H1 (cell line): Measurements from ENCODE around the gene CYP39A1. TPM values are rescaled to one million over a fixed set of nuclear protein-coding genes. Genes with fewer than 3 reads are reported as not detected.

Experiments
- CTCF ChIA-PET: fragments of 300-600 bp; sonication (Branson Sonifier 250); formaldehyde crosslinking; loops from one replicate; lab custom pipeline; 2021; ENCODE audit not compliant: partially characterized antibody; lab: Charles Lee
- POLR2A ChIA-PET: fragments of 300-600 bp; sonication (Branson Sonifier 250); formaldehyde crosslinking; loops from one replicate; lab custom pipeline; 2021; ENCODE audit warnings: inconsistent platforms; ENCODE audit not compliant: partially characterized antibody; lab: Charles Lee
- DNase-seq, 2 experiments: peaks; one replicate each; pipeline versions ENCODE4 v3.0.0 to v3.0.0-alpha.2; 2010 to 2022; ENCODE audit warnings: low spot score in 2 of 2, low read depth in 1 of 2, mixed read lengths in 1 of 2
- FAIRE-seq: peaks from 2 replicates; lab custom pipeline; 2011; peaks lifted over from hg19 to GRCh38; lab: Jason Lieb, UNC
- H2AFZ ChIP-seq: 2 replicates; pipeline ENCODE4 v1.8.1; 2012; ENCODE audit warnings: low read length, inconsistent platforms
- H2AK5ac ChIP-seq: 2 replicates; pipeline ENCODE4 v1.6.1; 2013; ENCODE audit warnings: low read depth, low read length
- H2BK120ac ChIP-seq: replicated peaks from 2 replicates; pipeline ENCODE3; 2013; ENCODE audit warnings: low read depth, low read length, inconsistent platforms
- H2BK12ac ChIP-seq: 2 replicates; pipeline ENCODE4 v1.6.1; 2013; ENCODE audit warnings: low read depth, low read length
- H2BK15ac ChIP-seq: 2 replicates; pipeline ENCODE4 v1.6.1; 2013; ENCODE audit warnings: low read length
- H2BK20ac ChIP-seq: 2 replicates; pipeline ENCODE4 v1.6.1; 2013; ENCODE audit warnings: low read length
- H2BK5ac ChIP-seq: 2 replicates; pipeline ENCODE4 v1.6.1; 2013; ENCODE audit warnings: low read depth, low read length
- H3K14ac ChIP-seq: 2 replicates; pipeline ENCODE4 v1.6.1; 2013; ENCODE audit warnings: inconsistent platforms; ENCODE audit not compliant: insufficient read length
- H3K18ac ChIP-seq: 2 replicates; pipeline ENCODE4 v1.6.1; 2013; ENCODE audit warnings: low read length; ENCODE audit errors: extremely low read depth
- H3K23ac ChIP-seq: 2 replicates; pipeline ENCODE4 v1.6.1; 2013; ENCODE audit warnings: inconsistent platforms; ENCODE audit not compliant: insufficient read length
- H3K23me2 ChIP-seq: 2 replicates; pipeline ENCODE4 v1.6.1; 2013; ENCODE audit warnings: low read depth, low read length
- H3K27ac ChIP-seq: 2 replicates; pipeline ENCODE4 v1.6.1; 2011; ENCODE audit warnings: low read depth, low read length, inconsistent platforms
- H3K27me3 ChIP-seq, 4 experiments: replicated peaks in 1 of 4; 1 replicate in 1 of 4; 2 replicates in 3 of 4; pipeline versions ENCODE4 v1.6.1 to v1.8.1; 2011 to 2013; ENCODE audit warnings: low read length in 3 of 4, mild to moderate bottlenecking in 3 of 4, inconsistent platforms in 2 of 4, mixed read lengths in 2 of 4, moderate library complexity in 1 of 4; ENCODE audit not compliant: control insufficient read depth in 3 of 4, insufficient read depth in 3 of 4; ENCODE audit errors: extremely low read depth in 1 of 4
- H3K36me3 ChIP-seq, 4 experiments: 2 replicates each; pipeline versions ENCODE4 v1.6.1 to v1.8.1; 2011 to 2013; ENCODE audit warnings: mild to moderate bottlenecking in 4 of 4, low read length in 3 of 4, moderate library complexity in 2 of 4, control low read depth in 1 of 4, inconsistent platforms in 1 of 4; ENCODE audit not compliant: insufficient read depth in 4 of 4, control insufficient read depth in 2 of 4
- H3K4ac ChIP-seq: replicated peaks from 2 replicates; pipeline ENCODE3; 2013; ENCODE audit warnings: low read length, low read depth, mixed read lengths, inconsistent platforms; ENCODE audit not compliant: insufficient read length
- H3K4me1 ChIP-seq, 4 experiments: replicated peaks in 1 of 4; 1 replicate in 1 of 4; 2 replicates in 3 of 4; pipeline versions ENCODE4 v1.6.1 to v1.8.1; 2011 to 2013; ENCODE audit warnings: low read length in 3 of 4, inconsistent platforms in 2 of 4, mixed read lengths in 1 of 4; ENCODE audit not compliant: insufficient read depth in 4 of 4, control insufficient read depth in 3 of 4
- H3K4me2 ChIP-seq, 2 experiments: 2 replicates each; pipeline versions ENCODE4 v1.6.1 to v1.8.1; 2011 to 2013; ENCODE audit warnings: low read depth in 2 of 2, low read length in 2 of 2, control low read depth in 1 of 2, inconsistent platforms in 1 of 2, mild to moderate bottlenecking in 1 of 2; ENCODE audit not compliant: insufficient read depth in 1 of 2
- H3K4me3 ChIP-seq, 4 experiments: fragments of 200-600, 300-600 bp in 1 of 4; sonication (generic), shearing (Covaris generic), sonication (Bioruptor Twin) in 1 of 4; 2 replicates each; pipeline versions ENCODE4 v1.5.1 to v1.8.1; 2011 to 2016; ENCODE audit warnings: low read length in 4 of 4, low read depth in 3 of 4, control low read depth in 2 of 4, inconsistent platforms in 2 of 4, mild to moderate bottlenecking in 2 of 4, mixed read lengths in 1 of 4, moderate library complexity in 1 of 4; ENCODE audit not compliant: insufficient read depth in 2 of 4; ENCODE audit errors: extremely low read depth in 1 of 4
- H3K56ac ChIP-seq: replicated peaks from 2 replicates; pipeline ENCODE3; 2013; ENCODE audit warnings: low read depth, mild to moderate bottlenecking, mixed read lengths, low read length, inconsistent platforms; ENCODE audit not compliant: insufficient read length
- H3K79me1 ChIP-seq: 2 replicates; pipeline ENCODE4 v1.6.1; 2013; ENCODE audit warnings: low read depth, low read length, control low read depth
- H3K79me2 ChIP-seq, 2 experiments: 2 replicates each; pipeline versions ENCODE4 v1.6.1 to v1.8.1; 2012 to 2013; ENCODE audit warnings: low read length in 2 of 2, mild to moderate bottlenecking in 2 of 2, inconsistent platforms in 1 of 2; ENCODE audit not compliant: insufficient read depth in 2 of 2, control insufficient read depth in 1 of 2
- H3K9ac ChIP-seq, 4 experiments: replicated peaks in 1 of 4; 1 replicate in 1 of 4; 2 replicates in 3 of 4; pipeline versions ENCODE4 v1.6.1 to v1.8.1; 2011 to 2013; ENCODE audit warnings: low read depth in 3 of 4, low read length in 3 of 4, control low read depth in 2 of 4, mild to moderate bottlenecking in 2 of 4, moderate library complexity in 2 of 4, inconsistent platforms in 1 of 4; ENCODE audit errors: extremely low read depth in 1 of 4
- H3K9me3 ChIP-seq, 2 experiments: 2 replicates each; pipeline versions ENCODE4 v1.6.1 to v1.8.1; 2012 to 2013; ENCODE audit warnings: mild to moderate bottlenecking in 2 of 2, moderate library complexity in 2 of 2, control low read depth in 1 of 2, inconsistent platforms in 1 of 2, low read depth in 1 of 2, low read length in 1 of 2, mixed read lengths in 1 of 2; ENCODE audit not compliant: insufficient read depth in 2 of 2
- H4K20me1 ChIP-seq, 2 experiments: replicated peaks in 1 of 2; 2 replicates each; pipeline versions ENCODE3 to v1.8.1; 2011 to 2013; ENCODE audit warnings: inconsistent platforms in 2 of 2, low read length in 2 of 2, mild to moderate bottlenecking in 1 of 2; ENCODE audit not compliant: insufficient read depth in 2 of 2, control insufficient read depth in 1 of 2
- H4K5ac ChIP-seq: 2 replicates; pipeline ENCODE4 v1.6.1; 2013; ENCODE audit warnings: low read length, low read depth, mixed read lengths, inconsistent platforms; ENCODE audit not compliant: insufficient read length
- H4K8ac ChIP-seq: 2 replicates; pipeline ENCODE4 v1.8.0; 2013; ENCODE audit warnings: mild to moderate bottlenecking, moderate library complexity, low read length, inconsistent platforms; ENCODE audit not compliant: insufficient read depth; ENCODE audit errors: extremely low read depth
- H4K91ac ChIP-seq: replicated peaks from 2 replicates; pipeline ENCODE3; 2013; ENCODE audit warnings: low read length, mixed read lengths, inconsistent platforms; ENCODE audit not compliant: insufficient read length
- ATF2 ChIP-seq: IDR thresholded peaks from 2 replicates; pipeline ENCODE4 v1.6.1; 2012; ENCODE audit warnings: low read length, inconsistent platforms
- CBX5 ChIP-seq: fragments of 300-800, 300-1000 bp; sonication (generic); IDR thresholded peaks from 2 replicates; pipeline ENCODE4 v1.7.1; 2016; ENCODE audit warnings: antibody characterized with exemption, low read length, low read depth
- CEBPB ChIP-seq: IDR thresholded peaks from 2 replicates; pipeline ENCODE4 v1.6.1; 2012; ENCODE audit warnings: low read depth, low read length
- FOSL1 ChIP-seq: IDR thresholded peaks from 2 replicates; pipeline ENCODE4 v1.6.1; 2011; ENCODE audit warnings: mild to moderate bottlenecking, low read depth, low read length, moderate library complexity; ENCODE audit not compliant: insufficient read depth
- HDAC2 ChIP-seq, 2 experiments: fragments of 300-600 bp in 1 of 2; sonication (generic) in 1 of 2; IDR thresholded peaks; 2 replicates each; pipeline ENCODE4 v1.6.1; 2011 to 2012; ENCODE audit warnings: low read depth in 2 of 2, low read length in 2 of 2, mild to moderate bottlenecking in 2 of 2, moderate library complexity in 2 of 2, borderline replicate concordance in 1 of 2, inconsistent platforms in 1 of 2
- MAFK ChIP-seq: IDR thresholded peaks from 2 replicates; pipeline ENCODE4 v1.6.1; 2012; ENCODE audit warnings: low read depth, mild to moderate bottlenecking, improper control_type of control experiment, low read length
- RAD21 ChIP-seq, 2 experiments: IDR thresholded peaks in 1 of 2; conservative IDR thresholded peaks in 1 of 2; 2 replicates each; pipeline ENCODE4 v1.6.1; 2011; ENCODE audit warnings: low read depth in 2 of 2, low read length in 2 of 2, improper control_type of control experiment in 1 of 2, inconsistent platforms in 1 of 2, mild to moderate bottlenecking in 1 of 2, moderate library complexity in 1 of 2
- RXRA ChIP-seq: IDR thresholded peaks from 2 replicates; pipeline ENCODE4 v1.6.1; 2011; ENCODE audit warnings: low read depth, mild to moderate bottlenecking, low read length, moderate library complexity; ENCODE audit not compliant: insufficient read depth
- SAP30 ChIP-seq: fragments of 300-600 bp; sonication (generic); IDR thresholded peaks from 2 replicates; pipeline ENCODE4 v1.7.1; 2012; ENCODE audit warnings: low read length, moderate library complexity, mild to moderate bottlenecking, inconsistent platforms; ENCODE audit not compliant: insufficient read depth, insufficient replicate concordance
- SIRT6 ChIP-seq: IDR thresholded peaks from one replicate; pipeline ENCODE4 v1.7.1; 2012; ENCODE audit warnings: low read length, inconsistent platforms
- WGBS, 2 experiments: shearing (Covaris generic) in 1 of 2; methylation state at CpG; one replicate each; pipeline versions ENCODE4 v1.1.6 to v1.1.7; 2013 to 2015; ENCODE audit warnings: low lambda C conversion rate in 2 of 2, mixed read lengths in 2 of 2, inconsistent platforms in 1 of 2, low coverage in 1 of 2, missing lambda C conversion rate in 1 of 2; ENCODE audit not compliant: insufficient replicate concordance in 2 of 2, insufficient coverage in 1 of 2, insufficient read length in 1 of 2; ENCODE audit errors: extremely low coverage in 1 of 2, missing lambda C conversion rate in 1 of 2; 5-methylcytosine and 5-hydroxymethylcytosine counted together
- polyA plus RNA-seq, 7 experiments: library from polyadenylated mRNA; depleted of rRNA in 3 of 7; stranded (reverse) in 5 of 7; unstranded in 2 of 7; fragments of >200 nt in 5 of 7; fragments of 200-250 nt in 2 of 7; gene quantifications; 1 replicate in 5 of 7; 2 replicates in 1 of 7; 4 replicates in 1 of 7; pipeline versions ENCODE4 v1.2.1 to v1.2.3, GENCODE V29; 2011 to 2013; ENCODE audit warnings: missing spikeins in 2 of 7, mixed read lengths in 2 of 7
- total RNA-seq: library from RNA; stranded (reverse); fragmentation: NEBNext Ultra II Directional; extraction: Animal tissue kit (Norgen Biotek cat#: 25700); gene quantifications from 2 replicates; pipeline ENCODE4 v1.2.1, GENCODE V29; 2021

CYP39A1 gene
- total and polyA plus RNA-seq, 2 of the 8 experiments (the other 6 are each of a cell fraction or from before 2014, with no cell fraction given) = 0.71 to 2.4 TPM

GRCh38 chr6:46511320-46511719 is 141.3 kb downstream of the CYP39A1 start:
- WGBS, 2 experiments = 81% methylated on average over 7 of the region's 7 CpGs; no CpG with 5 or more reads in 1 of the 2 experiments
- no peak overlapping the region for H2AFZ ChIP-seq
- no peak overlapping the region for H3K4me3 ChIP-seq
- H2BK5ac ChIP-seq = no peak overlapping the region
- DNase-seq (no peak), FAIRE-seq (no peak)
- no peaks in the 10 kb centered on the region for H3K4me1 ChIP-seq
- no peak overlapping the region for H2AK5ac ChIP-seq
- H3K79me2 ChIP-seq = no peaks in the 10 kb centered on the region
- H3K18ac ChIP-seq = no peak overlapping the region
- no peak overlapping the region for H4K5ac ChIP-seq
- no peaks in the 10 kb centered on the region for H4K20me1 ChIP-seq
- no peaks in the 10 kb centered on the region for H3K36me3 ChIP-seq
- H3K23ac ChIP-seq = no peak overlapping the region
- H4K91ac ChIP-seq = no peak overlapping the region
- H3K79me1 ChIP-seq = no peaks in the 10 kb centered on the region
- ChIA-PET POLR2A (no interaction called here), CTCF (interaction anchor here (1.0 kb wide), 1 partner anchor 289 kb away, joined by 4 read pairs; no protein-coding TSS in a partner anchor)
- no peak overlapping the region for H2BK120ac ChIP-seq
- H3K4ac ChIP-seq = no peak overlapping the region
- H3K9ac ChIP-seq = no peak overlapping the region
- H3K14ac ChIP-seq = no peak overlapping the region
- no peak overlapping the region for H3K27ac ChIP-seq
- H2BK20ac ChIP-seq = no peak overlapping the region
- no peak overlapping the region for H2BK15ac ChIP-seq
- H3K4me2 ChIP-seq = no peak overlapping the region
- H3K9me3 ChIP-seq = no peaks in the 10 kb centered on the region
- H3K56ac ChIP-seq = no peak overlapping the region
- H3K23me2 ChIP-seq = no peaks in the 10 kb centered on the region
- no peak overlapping the region; the same call in 1 of the 2 replicates for H4K8ac ChIP-seq
- no peaks in the 10 kb centered on the region for H3K27me3 ChIP-seq
- H2BK12ac ChIP-seq = no peak overlapping the region
- no peak for TF ChIP-seq FOSL1
- TF ChIP-seq SIRT6 = no peak
- no peak for TF ChIP-seq RXRA
- no peak for TF ChIP-seq RAD21 (IDR thresholded peaks at IDR 0.05 in 1 of 2, conservative IDR thresholded peaks at IDR 0.05 in 1 of 2; ENCODE audit: low read depth in 2 of 2, low read length in 2 of 2)
- TF ChIP-seq CBX5 = no peak
- TF ChIP-seq SAP30 = no peak
- TF ChIP-seq CEBPB = no peak
- no peak for TF ChIP-seq HDAC2 (IDR thresholded peaks at IDR 0.05; ENCODE audit: borderline replicate concordance in 1 of 2, low read depth in 2 of 2, low read length in 2 of 2)
- no peak for TF ChIP-seq MAFK
- TF ChIP-seq ATF2 = no peak
